ENCODE data around the gene ZBTB11.

- no peak for TF ChIP-seq EZH2 (IDR thresholded peaks at IDR 0.05; ENCODE audit: borderline replicate concordance, low read depth, low read length, poor library complexity, severe bottlenecking)
- TF ChIP-seq, protein P1, sequence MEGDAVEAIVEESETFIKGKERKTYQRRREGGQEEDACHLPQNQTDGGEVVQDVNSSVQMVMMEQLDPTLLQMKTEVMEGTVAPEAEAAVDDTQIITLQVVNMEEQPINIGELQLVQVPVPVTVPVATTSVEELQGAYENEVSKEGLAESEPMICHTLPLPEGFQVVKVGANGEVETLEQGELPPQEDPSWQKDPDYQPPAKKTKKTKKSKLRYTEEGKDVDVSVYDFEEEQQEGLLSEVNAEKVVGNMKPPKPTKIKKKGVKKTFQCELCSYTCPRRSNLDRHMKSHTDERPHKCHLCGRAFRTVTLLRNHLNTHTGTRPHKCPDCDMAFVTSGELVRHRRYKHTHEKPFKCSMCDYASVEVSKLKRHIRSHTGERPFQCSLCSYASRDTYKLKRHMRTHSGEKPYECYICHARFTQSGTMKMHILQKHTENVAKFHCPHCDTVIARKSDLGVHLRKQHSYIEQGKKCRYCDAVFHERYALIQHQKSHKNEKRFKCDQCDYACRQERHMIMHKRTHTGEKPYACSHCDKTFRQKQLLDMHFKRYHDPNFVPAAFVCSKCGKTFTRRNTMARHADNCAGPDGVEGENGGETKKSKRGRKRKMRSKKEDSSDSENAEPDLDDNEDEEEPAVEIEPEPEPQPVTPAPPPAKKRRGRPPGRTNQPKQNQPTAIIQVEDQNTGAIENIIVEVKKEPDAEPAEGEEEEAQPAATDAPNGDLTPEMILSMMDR (conservative IDR thresholded peaks at IDR 0.05; ENCODE audit: low read depth, low read length): no peak
Measured at GRCh38 chr3:101646726-101647125, 30.2 kb downstream of the ZBTB11 start.

Measured in A673 (cell line).